ENCODE data around the gene TTC4.

Gene TTC4

DNA sequence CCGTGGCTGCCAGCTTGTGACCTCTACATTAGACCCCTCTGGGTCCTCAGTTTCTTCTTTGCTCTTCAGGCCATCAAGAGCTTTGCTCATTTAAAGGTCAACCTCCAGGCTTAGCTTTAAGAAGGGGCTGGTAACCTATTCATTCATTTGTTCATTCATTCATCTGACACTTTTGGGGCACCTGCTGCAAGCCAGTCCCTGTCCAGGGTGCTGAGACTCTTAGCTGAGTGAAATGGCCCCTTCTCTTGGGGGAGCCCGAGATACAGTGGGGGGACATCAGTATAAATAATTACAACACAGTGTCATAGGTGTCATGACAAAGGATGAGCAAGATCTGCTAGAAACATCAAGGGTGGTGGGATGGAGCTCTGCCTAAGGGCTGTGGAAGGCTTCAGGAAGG lies 10.5 kb upstream of the TTC4 start:
- no peak for TF ChIP-seq CREB5 (CRISPR knock-in tag; IDR thresholded peaks at IDR 0.05; ENCODE audit: low read depth)
- no peak for TF ChIP-seq ZFP3 (CRISPR knock-in tag; IDR thresholded peaks at IDR 0.05)
- no peak for TF ChIP-seq TSHZ2 (CRISPR knock-in tag; IDR thresholded peaks at IDR 0.05)
- no peak for TF ChIP-seq ZFP30 (CRISPR knock-in tag; IDR thresholded peaks at IDR 0.05)
- TF ChIP-seq, protein P1, sequence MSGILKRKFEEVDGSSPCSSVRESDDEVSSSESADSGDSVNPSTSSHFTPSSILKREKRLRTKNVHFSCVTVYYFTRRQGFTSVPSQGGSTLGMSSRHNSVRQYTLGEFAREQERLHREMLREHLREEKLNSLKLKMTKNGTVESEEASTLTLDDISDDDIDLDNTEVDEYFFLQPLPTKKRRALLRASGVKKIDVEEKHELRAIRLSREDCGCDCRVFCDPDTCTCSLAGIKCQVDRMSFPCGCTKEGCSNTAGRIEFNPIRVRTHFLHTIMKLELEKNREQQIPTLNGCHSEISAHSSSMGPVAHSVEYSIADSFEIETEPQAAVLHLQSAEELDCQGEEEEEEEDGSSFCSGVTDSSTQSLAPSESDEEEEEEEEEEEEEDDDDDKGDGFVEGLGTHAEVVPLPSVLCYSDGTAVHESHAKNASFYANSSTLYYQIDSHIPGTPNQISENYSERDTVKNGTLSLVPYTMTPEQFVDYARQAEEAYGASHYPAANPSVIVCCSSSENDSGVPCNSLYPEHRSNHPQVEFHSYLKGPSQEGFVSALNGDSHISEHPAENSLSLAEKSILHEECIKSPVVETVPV (CRISPR knock-in tag; IDR thresholded peaks at IDR 0.05) = no peak
- TF ChIP-seq ZC3H10 (CRISPR knock-in tag; IDR thresholded peaks at IDR 0.05) = no peak
- no peak for TF ChIP-seq TCF4 (CRISPR knock-in tag; IDR thresholded peaks at IDR 0.05; ENCODE audit: borderline replicate concordance)
- no peak for TF ChIP-seq ISL1 (CRISPR knock-in tag; IDR thresholded peaks at IDR 0.05)
- no peak for TF ChIP-seq GLIS3 (CRISPR knock-in tag; IDR thresholded peaks at IDR 0.05)
- no peak for TF ChIP-seq BACH2 (CRISPR knock-in tag; IDR thresholded peaks at IDR 0.05; ENCODE audit: borderline replicate concordance)
- ATAC-seq = no peak

- no peak for TF ChIP-seq RARB (CRISPR knock-in tag; IDR thresholded peaks at IDR 0.05)
- ATAC-seq = no peak
These were observed 9.2 kb upstream of the TTC4 start for GRCh38 chr1:54706419-54706818.

DNA sequence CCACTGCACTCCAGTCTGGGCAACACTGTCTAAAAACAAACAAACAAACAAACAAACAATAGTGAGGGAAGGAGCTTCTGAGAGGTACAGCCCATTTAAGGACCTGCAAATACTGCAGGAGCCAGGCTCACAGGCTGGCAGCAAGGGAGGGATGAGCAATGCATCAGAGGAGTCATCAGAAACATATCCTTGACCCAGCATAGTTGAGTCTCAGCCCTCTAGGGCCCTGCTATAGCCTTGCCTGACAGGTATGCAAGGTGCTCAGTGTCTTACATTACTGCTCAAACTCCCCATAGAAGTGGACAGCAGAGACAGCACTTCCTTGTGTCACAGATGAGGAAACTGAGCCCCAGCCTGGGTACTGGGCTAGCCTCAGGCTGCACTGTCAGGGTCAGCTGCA lies 7.3 kb upstream of the TTC4 start:
- ATAC-seq = no peak
- TF ChIP-seq ESRRG (CRISPR knock-in tag; IDR thresholded peaks at IDR 0.05) (no peak), ZNF70 (CRISPR knock-in tag; IDR thresholded peaks at IDR 0.05) (no peak), ZC3H10 (CRISPR knock-in tag; IDR thresholded peaks at IDR 0.05) (no peak), SNAI2 (CRISPR knock-in tag; IDR thresholded peaks at IDR 0.05) (no peak), CREB5 (CRISPR knock-in tag; IDR thresholded peaks at IDR 0.05; ENCODE audit: low read depth) (no peak), BACH2 (CRISPR knock-in tag; IDR thresholded peaks at IDR 0.05; ENCODE audit: borderline replicate concordance) (no peak), GLIS3 (CRISPR knock-in tag; IDR thresholded peaks at IDR 0.05) (no peak)
- TF ChIP-seq, protein P2, sequence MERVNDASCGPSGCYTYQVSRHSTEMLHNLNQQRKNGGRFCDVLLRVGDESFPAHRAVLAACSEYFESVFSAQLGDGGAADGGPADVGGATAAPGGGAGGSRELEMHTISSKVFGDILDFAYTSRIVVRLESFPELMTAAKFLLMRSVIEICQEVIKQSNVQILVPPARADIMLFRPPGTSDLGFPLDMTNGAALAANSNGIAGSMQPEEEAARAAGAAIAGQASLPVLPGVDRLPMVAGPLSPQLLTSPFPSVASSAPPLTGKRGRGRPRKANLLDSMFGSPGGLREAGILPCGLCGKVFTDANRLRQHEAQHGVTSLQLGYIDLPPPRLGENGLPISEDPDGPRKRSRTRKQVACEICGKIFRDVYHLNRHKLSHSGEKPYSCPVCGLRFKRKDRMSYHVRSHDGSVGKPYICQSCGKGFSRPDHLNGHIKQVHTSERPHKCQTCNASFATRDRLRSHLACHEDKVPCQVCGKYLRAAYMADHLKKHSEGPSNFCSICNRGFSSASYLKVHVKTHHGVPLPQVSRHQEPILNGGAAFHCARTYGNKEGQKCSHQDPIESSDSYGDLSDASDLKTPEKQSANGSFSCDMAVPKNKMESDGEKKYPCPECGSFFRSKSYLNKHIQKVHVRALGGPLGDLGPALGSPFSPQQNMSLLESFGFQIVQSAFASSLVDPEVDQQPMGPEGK (CRISPR knock-in tag; IDR thresholded peaks at IDR 0.05; ENCODE audit: borderline replicate concordance) = no peak

DNA sequence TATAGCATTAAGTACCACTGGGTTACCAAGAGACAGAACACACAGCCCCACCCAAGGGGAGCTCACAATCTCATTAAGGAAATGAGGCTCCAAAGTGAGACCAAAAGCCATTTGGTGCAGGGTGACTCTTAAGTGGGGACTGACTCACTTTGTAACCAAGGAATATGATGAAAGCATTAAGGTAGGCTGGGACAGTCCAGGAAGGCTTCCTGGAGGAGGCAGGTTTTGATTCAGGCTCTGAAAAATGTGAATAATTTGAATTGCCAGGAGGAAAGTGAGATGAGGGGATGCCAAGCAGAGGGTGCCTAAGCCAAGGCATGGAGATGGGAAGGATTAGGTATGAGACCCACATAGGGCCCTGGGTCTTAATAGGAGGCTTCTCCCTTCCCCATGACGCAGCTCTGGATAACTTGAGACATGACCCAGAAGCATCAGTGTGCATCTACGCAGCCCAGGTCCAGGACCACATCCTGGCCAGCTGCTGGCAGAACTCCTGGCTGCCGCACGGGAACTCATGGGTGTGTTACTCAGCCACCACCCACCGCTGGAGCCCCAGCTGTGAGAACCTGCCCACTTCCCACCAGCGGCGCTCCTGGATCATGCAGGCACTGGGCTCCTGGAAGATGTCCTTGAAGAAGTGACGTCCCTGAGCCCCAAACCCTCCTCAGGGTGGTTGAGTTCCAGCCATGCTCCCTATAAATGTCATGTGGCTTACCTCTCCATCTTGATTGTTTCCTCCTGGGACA lies 5.9 kb upstream of the TTC4 start:
- ATAC-seq = no peak
- TF ChIP-seq PPARA (CRISPR knock-in tag; IDR thresholded peaks at IDR 0.05; ENCODE audit: borderline replicate concordance) (no peak), ZNF8 (CRISPR knock-in tag; IDR thresholded peaks at IDR 0.05) (no peak), ZFP30 (CRISPR knock-in tag; IDR thresholded peaks at IDR 0.05) (no peak), ARNTL (CRISPR knock-in tag; IDR thresholded peaks at IDR 0.05; ENCODE audit: borderline replicate concordance, low read depth) (no peak), CSDC2 (CRISPR knock-in tag; IDR thresholded peaks at IDR 0.05) (no peak), CREB5 (CRISPR knock-in tag; IDR thresholded peaks at IDR 0.05; ENCODE audit: low read depth) (no peak), TSHZ2 (CRISPR knock-in tag; IDR thresholded peaks at IDR 0.05) (no peak), RARB (CRISPR knock-in tag; IDR thresholded peaks at IDR 0.05) (no peak), OSR1 (CRISPR knock-in tag; IDR thresholded peaks at IDR 0.05) (no peak), TCF4 (CRISPR knock-in tag; IDR thresholded peaks at IDR 0.05; ENCODE audit: borderline replicate concordance) (no peak)
- TF ChIP-seq, protein P1 (CRISPR knock-in tag; IDR thresholded peaks at IDR 0.05) = no peak

Measured in SK-N-SH treated with all-trans-retinoic acid at 6 μM for 48 hours (cell line).